ENCODE measurements around the gene CUZD1.

The CUZD1 gene

GRCh38 chr10:122815458-122815857 lies 30.2 kb downstream of the CUZD1 start:
- no peak for DNase-seq (ENCODE audit: low read depth)
- TF ChIP-seq, protein P1, sequence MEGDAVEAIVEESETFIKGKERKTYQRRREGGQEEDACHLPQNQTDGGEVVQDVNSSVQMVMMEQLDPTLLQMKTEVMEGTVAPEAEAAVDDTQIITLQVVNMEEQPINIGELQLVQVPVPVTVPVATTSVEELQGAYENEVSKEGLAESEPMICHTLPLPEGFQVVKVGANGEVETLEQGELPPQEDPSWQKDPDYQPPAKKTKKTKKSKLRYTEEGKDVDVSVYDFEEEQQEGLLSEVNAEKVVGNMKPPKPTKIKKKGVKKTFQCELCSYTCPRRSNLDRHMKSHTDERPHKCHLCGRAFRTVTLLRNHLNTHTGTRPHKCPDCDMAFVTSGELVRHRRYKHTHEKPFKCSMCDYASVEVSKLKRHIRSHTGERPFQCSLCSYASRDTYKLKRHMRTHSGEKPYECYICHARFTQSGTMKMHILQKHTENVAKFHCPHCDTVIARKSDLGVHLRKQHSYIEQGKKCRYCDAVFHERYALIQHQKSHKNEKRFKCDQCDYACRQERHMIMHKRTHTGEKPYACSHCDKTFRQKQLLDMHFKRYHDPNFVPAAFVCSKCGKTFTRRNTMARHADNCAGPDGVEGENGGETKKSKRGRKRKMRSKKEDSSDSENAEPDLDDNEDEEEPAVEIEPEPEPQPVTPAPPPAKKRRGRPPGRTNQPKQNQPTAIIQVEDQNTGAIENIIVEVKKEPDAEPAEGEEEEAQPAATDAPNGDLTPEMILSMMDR (IDR thresholded peaks at IDR 0.05; ENCODE audit: control insufficient read depth, insufficient read depth, low read depth, low read length, missing control alignments): no peak
- H3K4me3 ChIP-seq (ENCODE audit: control insufficient read depth, low read depth, low read length): no peak overlapping the region

DNA sequence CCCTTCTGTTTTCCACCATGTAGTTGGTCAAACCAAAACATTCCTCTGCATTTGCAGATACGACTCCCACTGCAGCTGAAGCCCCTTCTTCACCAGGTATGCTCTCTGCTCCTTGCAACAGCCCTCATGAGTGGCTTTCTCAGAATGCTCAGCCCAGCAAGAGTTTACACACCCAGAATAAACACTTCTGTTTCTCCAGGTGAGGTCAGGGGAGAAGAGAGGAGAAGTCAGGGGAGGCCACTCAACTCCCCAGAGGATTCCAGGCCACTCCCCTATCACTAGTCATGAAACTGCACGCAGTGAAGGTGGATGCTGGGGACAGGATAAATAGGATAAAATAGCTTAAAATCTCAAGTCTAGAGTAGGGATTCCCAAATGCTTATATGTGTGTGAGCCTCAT lies 31.2 kb downstream of the CUZD1 start:
- DNase-seq (ENCODE audit: low read depth): no peak
- H3K4me3 ChIP-seq (ENCODE audit: control insufficient read depth, low read depth, low read length): no peak overlapping the region
- TF ChIP-seq, protein P1 (IDR thresholded peaks at IDR 0.05; ENCODE audit: control insufficient read depth, insufficient read depth, low read depth, low read length, missing control alignments): no peak

GRCh38 chr10:122812751-122813150 lies 32.9 kb downstream of the CUZD1 start:
- DNase-seq (ENCODE audit: low read depth): no peak
- TF ChIP-seq, protein P1 (IDR thresholded peaks at IDR 0.05; ENCODE audit: control insufficient read depth, insufficient read depth, low read depth, low read length, missing control alignments): no peak
- no peak overlapping the region for H3K4me3 ChIP-seq (ENCODE audit: control insufficient read depth, low read depth, low read length)

DNA sequence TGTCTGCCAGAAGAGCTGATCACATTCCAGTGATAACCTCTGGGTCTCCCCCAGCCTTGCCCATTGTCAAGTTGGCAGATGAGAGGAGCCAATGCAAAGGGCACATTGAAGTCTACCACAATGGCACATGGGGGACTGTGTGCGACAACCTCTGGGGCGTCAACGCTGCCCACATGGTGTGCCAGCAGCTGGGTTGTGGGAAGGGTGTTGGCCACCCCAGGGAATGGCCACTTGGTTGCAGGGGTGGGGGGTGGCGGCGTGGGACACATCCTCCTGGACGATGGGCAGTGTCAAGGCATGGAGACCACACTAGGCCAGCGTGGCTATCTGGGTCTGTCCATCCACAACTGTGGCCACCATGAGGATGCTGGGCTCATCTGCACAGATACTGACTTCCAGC lies 43.4 kb downstream of the CUZD1 start:
- no peak overlapping the region for H3K4me3 ChIP-seq (ENCODE audit: control insufficient read depth, low read depth, low read length)
- DNase-seq (ENCODE audit: low read depth): no peak
- TF ChIP-seq, protein P1 (IDR thresholded peaks at IDR 0.05; ENCODE audit: control insufficient read depth, insufficient read depth, low read depth, low read length, missing control alignments): no peak

DNA sequence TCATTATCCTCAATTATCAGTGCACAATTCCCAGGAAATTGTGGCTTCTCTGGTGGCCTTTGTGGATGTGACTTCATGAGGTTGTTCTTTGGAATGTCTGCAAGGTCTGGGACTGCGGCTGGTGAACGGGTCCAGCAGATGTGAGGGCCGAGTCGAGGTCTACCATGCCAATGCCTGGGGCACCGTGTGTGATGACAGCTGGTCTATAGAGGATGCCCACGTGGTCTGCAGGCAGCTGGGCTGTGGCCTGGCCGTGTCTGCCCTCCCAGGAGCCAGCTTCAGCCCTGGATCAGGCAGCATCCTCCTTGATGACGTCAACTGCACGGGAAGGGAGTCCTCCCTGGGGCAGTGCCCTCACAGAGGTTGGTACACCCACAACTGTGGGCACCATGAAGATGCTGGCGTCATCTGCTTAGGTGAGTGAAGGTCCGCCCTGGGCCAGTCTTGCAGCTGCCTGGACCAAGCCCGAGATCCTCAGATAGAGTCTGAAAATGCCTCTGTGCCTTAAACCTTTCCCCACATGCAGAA lies 46.9 kb downstream of the CUZD1 start:
- TF ChIP-seq, protein P1 (IDR thresholded peaks at IDR 0.05; ENCODE audit: control insufficient read depth, insufficient read depth, low read depth, low read length, missing control alignments): no peak
- no peak overlapping the region for H3K4me3 ChIP-seq (ENCODE audit: control insufficient read depth, low read depth, low read length)
- no peak for DNase-seq (ENCODE audit: low read depth)

- TF ChIP-seq, protein P1 (IDR thresholded peaks at IDR 0.05; ENCODE audit: control insufficient read depth, insufficient read depth, low read depth, low read length, missing control alignments): no peak
- no peak for DNase-seq (ENCODE audit: low read depth)
Measured at GRCh38 chr10:122796796-122797195, 48.9 kb downstream of the CUZD1 start.

GRCh38 chr10:122795924-122796323 lies 49.7 kb downstream of the CUZD1 start:
- no peak for DNase-seq (ENCODE audit: low read depth)
- H3K4me3 ChIP-seq (ENCODE audit: control insufficient read depth, low read depth, low read length): no peak overlapping the region
- TF ChIP-seq, protein P1 (IDR thresholded peaks at IDR 0.05; ENCODE audit: control insufficient read depth, insufficient read depth, low read depth, low read length, missing control alignments): no peak

More at GRCh38 chr10:122796796-122797195, 48.9 kb downstream of the CUZD1 start:
- H3K4me3 ChIP-seq (ENCODE audit: control insufficient read depth, low read depth, low read length): no peak overlapping the region
